Measurements from ENCODE around the gene NIF3L1.

GRCh38 chr2:200913654-200914053, 24.5 kb downstream of the NIF3L1 start:
- TF ChIP-seq, protein P1, sequence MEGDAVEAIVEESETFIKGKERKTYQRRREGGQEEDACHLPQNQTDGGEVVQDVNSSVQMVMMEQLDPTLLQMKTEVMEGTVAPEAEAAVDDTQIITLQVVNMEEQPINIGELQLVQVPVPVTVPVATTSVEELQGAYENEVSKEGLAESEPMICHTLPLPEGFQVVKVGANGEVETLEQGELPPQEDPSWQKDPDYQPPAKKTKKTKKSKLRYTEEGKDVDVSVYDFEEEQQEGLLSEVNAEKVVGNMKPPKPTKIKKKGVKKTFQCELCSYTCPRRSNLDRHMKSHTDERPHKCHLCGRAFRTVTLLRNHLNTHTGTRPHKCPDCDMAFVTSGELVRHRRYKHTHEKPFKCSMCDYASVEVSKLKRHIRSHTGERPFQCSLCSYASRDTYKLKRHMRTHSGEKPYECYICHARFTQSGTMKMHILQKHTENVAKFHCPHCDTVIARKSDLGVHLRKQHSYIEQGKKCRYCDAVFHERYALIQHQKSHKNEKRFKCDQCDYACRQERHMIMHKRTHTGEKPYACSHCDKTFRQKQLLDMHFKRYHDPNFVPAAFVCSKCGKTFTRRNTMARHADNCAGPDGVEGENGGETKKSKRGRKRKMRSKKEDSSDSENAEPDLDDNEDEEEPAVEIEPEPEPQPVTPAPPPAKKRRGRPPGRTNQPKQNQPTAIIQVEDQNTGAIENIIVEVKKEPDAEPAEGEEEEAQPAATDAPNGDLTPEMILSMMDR (conservative IDR thresholded peaks at IDR 0.05): no peak
- no peak for TF ChIP-seq EZH2 (IDR thresholded peaks at IDR 0.05; ENCODE audit: low read depth)
